Left lung (tissue), 10 donors: ENCODE data around the gene SRCAP. TPM values are rescaled to one million over a fixed set of nuclear protein-coding genes. Genes with fewer than 3 reads are reported as not detected.
A peak's percentile ranks its signal among the peaks of the same experiment; 100 is the strongest.

Experiments used
- ATAC-seq: fragments of 200-7000 bp; cut with Tn5 transposase; one replicate; pipeline ENCODE4 v1.9.1; 2020; ENCODE audit warnings: moderate library complexity
- DNase-seq, 4 donors: peaks; one replicate each; pipeline ENCODE4 v3.0.0-alpha.2; 2013 to 2020
- H3K27ac ChIP-seq, 2 donors: fragments of 200-600 bp; sonication (generic) in 1 of 2; one replicate each; pipeline versions ENCODE4 v1.5.0 to v1.8.0; 2020 to 2021
- H3K27me3 ChIP-seq, 2 donors: fragments of 200-600 bp; sonication (generic) in 1 of 2; one replicate each; pipeline versions ENCODE4 v1.5.0 to v1.8.0; 2020 to 2021
- H3K36me3 ChIP-seq, 2 donors: fragments of 200-600 bp; sonication (generic) in 1 of 2; one replicate each; pipeline versions ENCODE4 v1.5.0 to v1.8.0; 2020 to 2021
- H3K4me1 ChIP-seq, 2 donors: fragments of 200-600 bp; one replicate each; pipeline ENCODE4 v1.8.0; 2021
- H3K4me3 ChIP-seq, 2 donors: fragments of 200-600 bp; sonication (generic) in 1 of 2; one replicate each; pipeline versions ENCODE4 v1.5.0 to v1.8.0; 2020 to 2021; ENCODE audit warnings: mild to moderate bottlenecking in 1 of 2
- H3K9me3 ChIP-seq, 2 donors: fragments of 200-600 bp; sonication (generic) in 1 of 2; one replicate each; pipeline versions ENCODE4 v1.5.0 to v1.8.0; 2020 to 2021
- intact Hi-C, 2 donors: fragments of 100-400 bp; cut with DNase I; formaldehyde crosslinking; loops; one replicate each; pipeline versions ENCODE4 v1.11.2 to v1.14.2; 2022
- polyA plus RNA-seq, 6 donors: library from polyadenylated mRNA; unstranded; fragments of 120-200 nt; gene quantifications; one replicate each; pipeline ENCODE4 v1.2.1, GENCODE V29; 2013; ENCODE audit not compliant: insufficient read length in 6 of 6
- total RNA-seq, 2 donors: library from RNA; stranded (reverse); fragmentation: NEBNext Ultra II Directional; extraction: Animal tissue kit (Norgen Biotek cat#: 25700); gene quantifications; one replicate each; pipeline ENCODE4 v1.2.1, GENCODE V29; 2021
- TF ChIP-seq, protein P1 (sequence below), 2 donors: fragments of 200-600 bp; sonication (generic) in 1 of 2; IDR thresholded peaks; one replicate each; pipeline versions ENCODE4 v1.5.0 to v1.8.0; 2021; ENCODE audit warnings: antibody characterized with exemption in 2 of 2
- donor health status: DM: no; HTN: yes; CAD: no.
- donor health status: DM: no; HTN: no; CAD: no.

SRCAP gene
- total and polyA plus RNA-seq, 8 donors = 30.7 to 67.4 (median 40.6) TPM

DNA sequence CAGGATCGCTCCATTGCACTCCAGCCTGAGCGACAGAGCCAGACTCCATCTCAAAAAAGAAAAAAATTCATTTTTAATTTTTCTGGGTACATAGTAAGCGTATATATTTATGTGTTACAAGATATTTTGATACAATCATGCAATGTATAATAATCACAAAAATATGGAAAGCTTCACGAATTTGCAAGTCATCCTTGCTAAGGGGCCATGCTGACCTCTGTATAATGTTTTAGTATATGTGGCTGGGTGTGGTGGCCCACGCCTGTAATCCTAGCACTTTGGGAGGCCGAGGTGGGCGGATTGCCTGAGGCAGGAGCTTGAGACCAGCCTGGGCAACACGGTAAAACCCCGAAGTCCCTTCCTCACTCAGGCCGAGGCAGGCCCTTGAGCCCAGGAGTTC lies 23.8 kb upstream of the SRCAP start:
- Histone ChIP-seq H3K27me3 (no peaks in the 10 kb centered on the region), H3K4me1 (no peaks in the 10 kb centered on the region), H3K36me3 (peaks cover 0 to 12% of the 10 kb centered on the region in 2 donors), H3K27ac (no peak overlapping the region), H3K9me3 (no peaks in the 10 kb centered on the region), H3K4me3 (no peak overlapping the region)
- intact Hi-C loops = no loop called here
- TF ChIP-seq, protein P1, sequence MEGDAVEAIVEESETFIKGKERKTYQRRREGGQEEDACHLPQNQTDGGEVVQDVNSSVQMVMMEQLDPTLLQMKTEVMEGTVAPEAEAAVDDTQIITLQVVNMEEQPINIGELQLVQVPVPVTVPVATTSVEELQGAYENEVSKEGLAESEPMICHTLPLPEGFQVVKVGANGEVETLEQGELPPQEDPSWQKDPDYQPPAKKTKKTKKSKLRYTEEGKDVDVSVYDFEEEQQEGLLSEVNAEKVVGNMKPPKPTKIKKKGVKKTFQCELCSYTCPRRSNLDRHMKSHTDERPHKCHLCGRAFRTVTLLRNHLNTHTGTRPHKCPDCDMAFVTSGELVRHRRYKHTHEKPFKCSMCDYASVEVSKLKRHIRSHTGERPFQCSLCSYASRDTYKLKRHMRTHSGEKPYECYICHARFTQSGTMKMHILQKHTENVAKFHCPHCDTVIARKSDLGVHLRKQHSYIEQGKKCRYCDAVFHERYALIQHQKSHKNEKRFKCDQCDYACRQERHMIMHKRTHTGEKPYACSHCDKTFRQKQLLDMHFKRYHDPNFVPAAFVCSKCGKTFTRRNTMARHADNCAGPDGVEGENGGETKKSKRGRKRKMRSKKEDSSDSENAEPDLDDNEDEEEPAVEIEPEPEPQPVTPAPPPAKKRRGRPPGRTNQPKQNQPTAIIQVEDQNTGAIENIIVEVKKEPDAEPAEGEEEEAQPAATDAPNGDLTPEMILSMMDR (IDR thresholded peaks at IDR 0.05) = no peak
- DNase-seq = no peak
- no peak for ATAC-seq

DNA sequence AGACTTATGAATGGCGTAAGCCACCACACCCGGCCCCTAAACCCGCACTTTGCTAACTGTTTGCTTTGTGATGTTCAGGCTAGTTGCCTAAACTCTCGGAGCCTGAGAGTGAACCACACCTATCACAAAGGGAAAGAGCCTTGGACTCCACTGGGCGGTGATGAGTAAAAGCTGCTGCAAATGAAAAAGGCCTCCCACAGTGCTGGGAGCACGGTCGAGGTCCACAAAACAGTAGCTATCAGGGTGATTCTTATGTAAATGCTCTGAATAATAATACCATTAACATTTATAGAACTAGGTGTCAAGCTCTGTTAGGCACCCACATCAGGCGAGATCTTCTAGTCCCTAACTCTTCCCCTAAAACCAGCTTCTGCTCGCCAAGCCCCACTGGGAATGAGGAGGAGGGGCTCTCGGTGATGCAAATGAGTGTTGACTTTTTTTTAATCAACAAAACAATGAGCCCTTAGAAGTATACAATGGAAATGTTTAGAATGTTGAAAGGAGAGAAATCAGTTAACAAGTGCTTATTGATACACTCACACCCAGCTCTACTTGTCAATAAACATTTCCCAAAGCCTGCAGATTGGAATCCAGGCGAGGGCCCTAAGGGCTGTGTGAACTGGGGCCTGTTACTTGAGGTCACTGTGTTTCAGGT lies 20.9 kb upstream of the SRCAP start:
- Histone ChIP-seq H3K27me3 (no peaks in the 10 kb centered on the region), H3K4me3 (no peak overlapping the region), H3K9me3 (no peaks in the 10 kb centered on the region), H3K4me1 (no peaks in the 10 kb centered on the region), H3K36me3 (no peaks in the 10 kb centered on the region), H3K27ac (no peak overlapping the region)
- TF ChIP-seq, protein P1 (IDR thresholded peaks at IDR 0.05) = no peak
- ATAC-seq = no peak
- intact Hi-C loops = no loop called here
- no peak for DNase-seq

- Histone ChIP-seq H3K4me3 (no peak overlapping the region), H3K36me3 (no peaks in the 10 kb centered on the region), H3K4me1 (no peaks in the 10 kb centered on the region), H3K27ac (no peak overlapping the region), H3K9me3 (no peaks in the 10 kb centered on the region), H3K27me3 (no peaks in the 10 kb centered on the region)
- ATAC-seq = no peak
- intact Hi-C loops = no loop called here
- DNase-seq = no peak
- TF ChIP-seq, protein P1 (IDR thresholded peaks at IDR 0.05) = no peak
These were observed 20.4 kb upstream of the SRCAP start for GRCh38 chr16:30678586-30678970.

DNA sequence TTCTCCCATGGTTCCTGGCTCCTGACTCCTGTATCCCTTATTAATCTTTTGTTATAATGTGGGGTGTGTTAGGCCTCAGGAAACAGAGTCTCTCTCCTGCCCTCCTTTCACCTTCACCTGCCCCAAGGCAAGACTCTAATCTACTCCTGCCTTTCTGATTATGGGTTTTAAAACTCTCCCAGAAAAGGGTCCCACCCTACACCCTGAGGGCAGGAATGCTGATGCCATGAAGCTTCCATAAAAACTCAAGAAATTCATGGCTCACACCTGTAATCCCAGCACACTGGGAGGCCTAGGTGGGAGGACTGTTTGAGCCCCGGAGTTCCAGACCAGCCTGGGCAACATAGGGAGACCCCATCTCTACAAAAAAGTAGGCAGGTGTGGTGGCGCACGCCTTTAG lies 18.6 kb upstream of the SRCAP start:
- Histone ChIP-seq H3K27ac (no peak overlapping the region), H3K27me3 (no peaks in the 10 kb centered on the region), H3K4me3 (no peak overlapping the region), H3K36me3 (no peaks in the 10 kb centered on the region), H3K4me1 (no peaks in the 10 kb centered on the region), H3K9me3 (no peaks in the 10 kb centered on the region)
- ATAC-seq = no peak
- TF ChIP-seq, protein P1 (IDR thresholded peaks at IDR 0.05) = no peak
- no peak for DNase-seq
- intact Hi-C loops = no loop called here

- peak in 1 of 4 donors; percentile 13 for DNase-seq
- peak; percentile 37 for ATAC-seq
- Histone ChIP-seq H3K4me1 (peaks cover 0 to 10% of the 10 kb centered on the region in 2 donors), H3K27ac (no peak overlapping the region), H3K27me3 (no peaks in the 10 kb centered on the region), H3K36me3 (no peaks in the 10 kb centered on the region), H3K4me3 (no peak overlapping the region), H3K9me3 (no peaks in the 10 kb centered on the region)
- TF ChIP-seq, protein P1 (IDR thresholded peaks at IDR 0.05) = no peak
- intact Hi-C loops = no loop called here
These were observed 10.3 kb upstream of the SRCAP start for GRCh38 chr16:30688701-30689100.
